Spleen (tissue), 7 donors: ENCODE results near the gene DSCAML1.

Experiments used
- CTCF ChIP-seq, 11 experiments: fragments of 200-600 bp in 7 of 11; fragments of 450-650 bp in 4 of 11; sonication (generic) in 4 of 11; IDR thresholded peaks in 8 of 11; conservative IDR thresholded peaks in 3 of 11; 1 replicate in 7 of 11; 2 replicates in 4 of 11; pipeline versions ENCODE4 v1.4.0 to v1.8.0; 2016 to 2021; ENCODE audit warnings: antibody characterized with exemption in 11 of 11, inconsistent platforms in 4 of 11, mild to moderate bottlenecking in 1 of 11
- POLR2A ChIP-seq, 3 donors: fragments of 450-650 bp; IDR thresholded peaks; one replicate each; pipeline ENCODE4 v1.5.1; 2017; ENCODE audit warnings: antibody characterized with exemption in 3 of 3, mild to moderate bottlenecking in 1 of 3
- POLR2AphosphoS5 ChIP-seq, 3 donors: sonication (generic); formaldehyde crosslinking; IDR thresholded peaks; one replicate each; pipeline ENCODE4 v1.5.1; 2017; ENCODE audit warnings: antibody characterized with exemption in 3 of 3
- donor health status: DM: no; HTN: no; CAD: no; lungs with moderate emphysema.
- donor health status: DM: no; HTN: no; CAD: no.
- donor health status: DM: no; HTN: no; CAD: no.

- TF ChIP-seq CTCF (IDR thresholded peaks at IDR 0.05 in 8 of 11, conservative IDR thresholded peaks at IDR 0.05 in 3 of 11) (no peak), POLR2AphosphoS5 (IDR thresholded peaks at IDR 0.05) (no peak), POLR2A (IDR thresholded peaks at IDR 0.05) (no peak)
These were observed 226.3 kb downstream of the DSCAML1 start for GRCh38 chr11:117570701-117571100.
